AG09319 (cell line): ENCODE results near the gene CUBN.

Experiments
- DNase-seq: peaks from one replicate; pipeline ENCODE4 v3.0.0-alpha.2; 2010; ENCODE audit warnings: low read depth; ENCODE audit errors: extremely low read depth
- TF ChIP-seq, protein P1 (sequence below): IDR thresholded peaks from 2 replicates; pipeline ENCODE4 v1.5.1; 2011; ENCODE audit warnings: low read depth, mild to moderate bottlenecking, inconsistent platforms, low read length, moderate library complexity

The CUBN gene

DNA sequence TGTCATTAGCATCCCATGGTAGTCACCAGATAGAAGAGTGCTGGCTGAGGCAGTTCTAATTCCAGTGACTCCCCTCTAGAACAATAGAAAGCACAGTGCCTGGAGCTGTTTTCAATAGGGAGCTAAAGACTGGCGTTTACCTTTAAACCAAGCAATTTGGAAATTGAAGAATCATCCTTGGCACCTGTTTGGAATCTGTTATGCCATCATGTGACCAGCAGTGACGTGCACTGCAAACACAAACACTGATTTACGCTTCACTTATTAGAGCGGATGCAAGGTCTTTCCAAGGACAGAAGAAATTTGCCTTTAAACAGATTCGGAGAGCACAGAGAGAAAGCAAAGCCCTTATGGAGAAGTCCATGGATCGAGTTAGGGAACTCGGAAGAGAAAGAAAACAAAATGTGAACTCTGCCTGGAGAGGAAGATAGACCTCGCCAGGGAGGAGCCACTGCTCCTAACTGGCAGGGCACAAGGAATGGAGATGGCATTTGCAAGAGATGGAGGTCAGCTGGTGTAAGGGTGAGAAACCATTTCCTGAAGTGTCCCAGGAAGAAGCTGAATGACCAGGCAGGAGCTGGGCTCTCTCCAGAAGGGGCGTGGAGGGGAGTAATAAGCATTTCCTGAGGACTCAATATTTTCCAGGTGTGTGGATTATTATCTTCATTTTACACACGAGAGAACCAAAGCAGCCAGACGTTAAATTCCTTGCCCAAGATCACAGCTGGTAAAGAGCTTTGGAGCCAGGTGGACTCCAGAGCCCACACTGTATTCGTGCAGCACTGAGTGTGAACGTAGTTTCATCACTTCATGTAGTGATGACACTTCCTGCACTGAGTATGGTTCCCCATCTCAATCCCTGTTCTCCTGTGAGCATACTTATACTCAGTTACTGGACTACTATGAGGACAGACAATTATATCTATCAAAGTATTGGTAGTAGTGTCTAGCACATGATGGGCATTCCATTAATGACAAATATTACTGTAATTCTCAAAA, 97.7 kb downstream of the CUBN start:
- TF ChIP-seq, protein P1, sequence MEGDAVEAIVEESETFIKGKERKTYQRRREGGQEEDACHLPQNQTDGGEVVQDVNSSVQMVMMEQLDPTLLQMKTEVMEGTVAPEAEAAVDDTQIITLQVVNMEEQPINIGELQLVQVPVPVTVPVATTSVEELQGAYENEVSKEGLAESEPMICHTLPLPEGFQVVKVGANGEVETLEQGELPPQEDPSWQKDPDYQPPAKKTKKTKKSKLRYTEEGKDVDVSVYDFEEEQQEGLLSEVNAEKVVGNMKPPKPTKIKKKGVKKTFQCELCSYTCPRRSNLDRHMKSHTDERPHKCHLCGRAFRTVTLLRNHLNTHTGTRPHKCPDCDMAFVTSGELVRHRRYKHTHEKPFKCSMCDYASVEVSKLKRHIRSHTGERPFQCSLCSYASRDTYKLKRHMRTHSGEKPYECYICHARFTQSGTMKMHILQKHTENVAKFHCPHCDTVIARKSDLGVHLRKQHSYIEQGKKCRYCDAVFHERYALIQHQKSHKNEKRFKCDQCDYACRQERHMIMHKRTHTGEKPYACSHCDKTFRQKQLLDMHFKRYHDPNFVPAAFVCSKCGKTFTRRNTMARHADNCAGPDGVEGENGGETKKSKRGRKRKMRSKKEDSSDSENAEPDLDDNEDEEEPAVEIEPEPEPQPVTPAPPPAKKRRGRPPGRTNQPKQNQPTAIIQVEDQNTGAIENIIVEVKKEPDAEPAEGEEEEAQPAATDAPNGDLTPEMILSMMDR = no peak
- DNase-seq = no peak

DNA sequence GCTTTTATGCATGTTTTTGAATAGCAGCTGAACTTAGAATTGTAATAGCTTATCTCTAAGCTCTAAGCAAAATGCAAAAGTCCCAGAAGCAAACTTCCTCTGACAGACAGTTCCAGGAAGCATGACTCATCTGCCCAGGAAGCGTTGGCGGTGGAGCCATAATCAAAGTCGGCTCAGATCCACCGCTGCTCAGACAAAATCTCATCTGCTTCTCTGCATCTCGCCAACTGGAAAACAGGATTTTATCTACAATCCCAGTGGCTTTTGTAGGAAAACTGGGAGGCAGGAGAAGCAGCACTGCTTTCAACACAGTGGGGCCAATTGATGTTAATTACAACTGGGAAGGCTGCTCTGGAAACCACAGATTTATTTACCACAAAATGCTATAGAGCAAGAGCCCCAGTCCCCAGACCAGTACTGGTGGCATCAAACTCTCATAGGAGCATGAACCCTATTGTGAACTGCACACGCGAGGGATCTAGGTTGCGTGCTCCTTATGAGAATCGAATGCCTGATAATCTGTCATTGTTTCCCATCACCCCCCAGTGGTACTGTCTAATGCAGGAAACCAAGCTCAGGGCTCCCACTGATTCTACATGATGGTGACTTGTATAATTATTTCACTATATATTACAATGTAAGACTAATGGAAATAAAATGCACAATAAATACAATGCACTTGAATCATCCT, 99.9 kb downstream of the CUBN start:
- TF ChIP-seq, protein P1 = no peak
- no peak for DNase-seq

DNA sequence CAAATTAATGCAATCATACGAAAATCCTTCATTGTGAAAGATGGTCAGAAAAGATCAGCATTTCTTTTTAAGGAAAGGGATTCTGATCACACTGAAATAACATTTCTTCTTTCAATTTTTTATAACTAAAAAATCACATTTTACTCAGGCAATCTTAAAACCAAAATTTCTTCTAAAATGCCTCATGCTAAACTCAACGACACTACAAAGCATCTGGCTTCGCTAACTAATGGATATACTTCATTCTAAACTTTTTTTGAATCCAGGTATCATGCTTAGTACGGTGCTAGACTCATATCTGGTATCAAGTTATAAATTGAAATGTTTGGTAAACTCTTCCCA, 100.4 kb downstream of the CUBN start:
- no peak for DNase-seq
- TF ChIP-seq, protein P1 = no peak

DNA sequence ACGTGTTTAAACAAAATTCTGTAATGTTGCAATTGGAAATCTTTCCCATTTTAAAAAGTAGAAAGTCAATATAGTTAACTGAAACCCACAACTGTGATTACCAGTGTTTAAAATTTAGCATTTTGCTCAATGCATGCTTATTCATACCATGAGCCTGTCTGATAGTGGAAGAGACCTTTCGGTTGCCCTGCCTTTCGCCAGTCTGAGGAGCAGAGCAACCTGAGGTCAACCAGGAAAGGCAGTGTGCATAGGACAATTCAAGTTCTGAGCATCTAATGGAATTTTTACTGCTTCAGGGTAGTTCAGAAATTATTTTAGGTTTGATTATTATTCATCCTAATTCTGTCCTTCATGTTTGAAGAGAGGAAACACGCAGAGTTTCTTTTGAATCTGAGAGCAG, 100.8 kb downstream of the CUBN start:
- TF ChIP-seq, protein P1 = no peak
- DNase-seq = no peak

DNA sequence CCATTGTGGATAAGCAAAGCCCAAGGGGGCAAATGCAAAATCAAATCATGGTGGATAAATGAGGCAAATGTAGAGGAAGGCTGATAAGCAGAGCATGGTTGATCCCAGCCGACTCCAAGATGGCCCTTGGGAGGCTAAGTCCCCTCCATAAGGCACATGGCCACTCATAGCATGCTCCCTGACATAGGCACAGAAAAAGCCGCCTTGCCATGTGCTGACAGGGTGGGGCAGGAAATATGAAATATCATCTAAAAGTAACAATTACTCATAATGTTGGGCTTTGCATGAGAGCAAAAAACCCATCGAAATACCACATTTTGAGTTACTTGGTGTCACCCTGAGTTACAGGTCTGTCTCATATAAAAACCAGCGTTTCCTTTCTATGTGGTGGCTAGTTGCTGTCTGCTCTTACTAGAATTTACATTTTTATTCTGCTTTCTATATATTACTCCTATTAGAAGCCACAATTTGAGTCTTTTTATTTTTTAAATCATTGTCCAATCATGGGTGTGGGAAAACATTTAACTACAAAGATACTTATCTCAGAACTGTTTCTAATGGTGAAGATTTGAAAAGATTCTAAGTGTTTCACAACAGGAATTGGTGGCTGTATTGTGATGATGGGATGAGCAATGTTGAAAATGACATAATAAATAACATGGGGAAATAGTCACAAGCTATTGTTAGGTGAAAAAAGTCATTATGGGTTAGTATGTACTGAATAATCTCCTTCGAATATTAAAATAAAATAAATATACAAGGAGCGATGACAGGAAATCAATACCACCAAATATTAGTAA, 102.7 kb downstream of the CUBN start:
- no peak for DNase-seq
- TF ChIP-seq, protein P1 = no peak

DNA sequence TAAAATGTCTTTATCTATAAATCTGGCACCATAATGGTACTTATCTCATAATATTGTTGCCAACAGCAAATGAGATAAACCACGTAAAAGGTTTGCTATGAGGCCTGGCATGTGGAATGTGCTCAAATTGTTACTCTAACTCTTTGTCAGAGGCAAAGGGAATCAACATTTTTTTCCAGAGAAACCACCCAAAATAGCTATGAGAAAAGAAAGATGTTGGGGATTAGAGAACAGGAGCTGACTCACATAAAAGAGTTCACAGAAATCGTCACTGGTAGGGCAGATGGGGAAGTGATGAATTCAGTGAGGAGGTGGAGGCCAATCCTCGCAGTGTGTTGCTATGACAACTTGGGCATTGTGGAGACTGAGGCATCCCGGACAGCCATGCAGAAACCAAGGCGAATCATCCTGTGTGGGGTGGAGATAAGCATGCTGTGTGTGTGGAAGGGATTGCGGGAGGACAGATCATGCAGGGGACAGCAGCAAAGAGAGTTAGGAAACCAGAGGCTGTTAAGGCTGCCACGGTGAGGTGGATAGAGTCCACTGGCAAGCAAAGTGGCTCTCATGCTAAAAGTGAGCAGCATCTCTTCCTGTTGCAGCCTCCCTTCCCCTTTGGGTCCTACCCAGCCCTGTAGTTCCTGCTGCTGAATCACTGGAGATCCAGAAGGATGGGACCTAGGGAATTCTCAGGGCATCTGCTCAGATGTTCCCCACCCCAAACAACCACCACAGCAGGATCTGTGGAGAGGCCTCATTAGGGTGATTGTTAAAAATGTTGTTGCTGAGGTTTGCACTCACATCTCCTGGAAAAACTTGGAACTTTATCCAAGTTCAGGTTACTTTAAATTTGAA, 103.9 kb downstream of the CUBN start:
- TF ChIP-seq, protein P1 = no peak
- DNase-seq = peak; percentile 90
